ENCODE data around the gene PRKCA.
"Not testable (repeated sequence)": the region's sequence is repeated elsewhere in the genome, so short reads cannot be mapped to it uniquely, and the experiment has no call there.

The PRKCA gene

GRCh38 chr17:66343531-66344078 is 41.2 kb downstream of the PRKCA start:
- H3K4me3 ChIP-seq (ENCODE audit: low read depth, low read length): no peak overlapping the region
- TF ChIP-seq CTCF (IDR thresholded peaks at IDR 0.05; ENCODE audit: control insufficient read depth, extremely low read depth, insufficient read depth): no peak
- no peak for DNase-seq (ENCODE audit: low read depth)

GRCh38 chr17:66344473-66344872 is 42.1 kb downstream of the PRKCA start:
- H3K4me3 ChIP-seq (ENCODE audit: low read depth, low read length): no peak overlapping the region
- DNase-seq (ENCODE audit: low read depth): no peak
- TF ChIP-seq CTCF (IDR thresholded peaks at IDR 0.05; ENCODE audit: control insufficient read depth, extremely low read depth, insufficient read depth): no peak

DNA sequence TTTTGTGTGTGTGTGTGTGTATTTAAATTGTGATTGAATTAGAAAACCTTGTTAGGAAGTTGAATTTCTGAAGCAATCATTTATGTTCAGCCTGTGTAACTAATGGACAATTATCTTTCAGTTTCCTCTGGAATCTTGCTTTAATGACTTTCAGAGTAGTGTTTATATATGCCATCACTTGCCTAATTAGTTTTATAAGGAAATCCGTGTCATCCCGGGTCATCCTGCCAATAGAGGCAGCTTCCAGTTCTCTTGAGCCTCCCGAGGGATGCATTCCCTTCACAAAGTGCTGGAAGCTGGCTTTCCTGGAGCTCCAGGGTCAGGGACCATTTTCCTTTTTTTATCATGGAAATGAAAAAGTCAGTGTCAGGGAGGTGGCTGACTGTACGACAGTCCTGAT is 42.9 kb downstream of the PRKCA start:
- H3K4me3 ChIP-seq (ENCODE audit: low read depth, low read length): no peak overlapping the region
- DNase-seq (ENCODE audit: low read depth): no peak
- no peak for TF ChIP-seq CTCF (IDR thresholded peaks at IDR 0.05; ENCODE audit: control insufficient read depth, extremely low read depth, insufficient read depth)

DNA sequence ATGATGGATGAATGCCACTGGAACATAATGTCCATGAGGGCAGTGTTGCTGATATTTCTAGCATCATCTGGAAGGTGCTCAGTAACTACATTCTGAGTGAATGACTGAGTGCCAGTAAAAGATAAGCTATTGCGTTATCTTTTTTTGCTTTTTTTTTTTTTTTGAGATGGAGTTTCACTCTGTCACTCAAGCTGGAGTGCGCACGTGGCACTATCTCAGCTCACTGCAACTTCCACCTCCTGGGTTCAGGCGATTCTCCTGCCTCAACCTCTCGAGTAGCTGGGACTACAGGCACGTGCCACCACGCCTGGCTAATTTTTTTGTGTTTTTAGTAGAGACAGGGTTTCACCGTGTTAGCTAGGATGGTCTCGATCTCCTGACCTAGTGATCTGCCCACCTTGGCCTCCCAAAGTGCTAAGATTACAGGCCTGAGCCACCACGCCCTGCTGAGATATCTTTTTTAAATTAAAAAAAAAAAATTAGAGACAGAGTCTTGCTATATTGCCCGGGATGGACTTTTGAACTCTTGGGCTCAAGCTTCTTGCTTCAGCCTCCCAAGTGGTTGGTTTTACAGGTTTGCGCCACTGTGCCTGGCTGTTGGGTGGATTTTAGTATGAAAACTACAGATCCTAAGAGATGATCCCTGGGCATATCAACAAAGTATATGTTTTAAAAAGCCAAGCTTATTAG is 43.7 kb downstream of the PRKCA start:
- H3K4me3 ChIP-seq (ENCODE audit: low read depth, low read length); DNase-seq (ENCODE audit: low read depth): not testable (repeated sequence)

- no peak overlapping the region for H3K4me3 ChIP-seq (ENCODE audit: low read depth, low read length)
- no peak for TF ChIP-seq CTCF (IDR thresholded peaks at IDR 0.05; ENCODE audit: control insufficient read depth, extremely low read depth, insufficient read depth)
- no peak for DNase-seq (ENCODE audit: low read depth)
Observed at GRCh38 chr17:66347661-66348514, 45.5 kb downstream of the PRKCA start.

GRCh38 chr17:66348584-66349165 is 46.3 kb downstream of the PRKCA start:
- no peak for DNase-seq (ENCODE audit: low read depth)
- TF ChIP-seq CTCF (IDR thresholded peaks at IDR 0.05; ENCODE audit: control insufficient read depth, extremely low read depth, insufficient read depth): no peak
- H3K4me3 ChIP-seq (ENCODE audit: low read depth, low read length): no peak overlapping the region
